HuH-7.5 (cell line): ENCODE measurements around the gene TAF3.
A peak's percentile ranks its signal among the peaks of the same experiment; 100 is the strongest.

Source experiments
- DNase-seq: peaks from one replicate; pipeline ENCODE4 v3.0.0; 2011; ENCODE audit warnings: low spot score

The TAF3 gene

GRCh38 chr10:7876541-7877127 is 58.3 kb downstream of the TAF3 start:
- no peak for DNase-seq

GRCh38 chr10:7881119-7881518 is 62.8 kb downstream of the TAF3 start:
- no peak for DNase-seq

GRCh38 chr10:7886056-7886455 is 67.8 kb downstream of the TAF3 start:
- DNase-seq = no peak

- no peak for DNase-seq
Measured at GRCh38 chr10:7887174-7887816, 69.0 kb downstream of the TAF3 start.

- DNase-seq = no peak
Measured at GRCh38 chr10:7889947-7890542, 71.7 kb downstream of the TAF3 start.

GRCh38 chr10:7890781-7891180 is 72.5 kb downstream of the TAF3 start:
- DNase-seq = no peak

- DNase-seq = no peak
Measured at GRCh38 chr10:7891634-7892033, 73.3 kb downstream of the TAF3 start.

- DNase-seq = no peak
Measured at GRCh38 chr10:7892146-7892545, 73.8 kb downstream of the TAF3 start.

- no peak for DNase-seq
Measured at GRCh38 chr10:7895699-7896090, 77.4 kb downstream of the TAF3 start.

GRCh38 chr10:7896297-7896696 is 78.0 kb downstream of the TAF3 start:
- DNase-seq = no peak

GRCh38 chr10:7901256-7901655 is 83.0 kb downstream of the TAF3 start:
- DNase-seq = no peak

GRCh38 chr10:7902413-7902812 is 84.1 kb downstream of the TAF3 start:
- no peak for DNase-seq

GRCh38 chr10:7903851-7904250 is 85.5 kb downstream of the TAF3 start:
- DNase-seq = no peak

- DNase-seq = no peak
Measured at GRCh38 chr10:7906128-7906527, 87.8 kb downstream of the TAF3 start.

- peak; percentile 58 for DNase-seq
Measured at GRCh38 chr10:7908541-7909210, 90.4 kb downstream of the TAF3 start.

GRCh38 chr10:7913126-7913872 is 95.0 kb downstream of the TAF3 start:
- no peak for DNase-seq

GRCh38 chr10:7915923-7916536 is 97.7 kb downstream of the TAF3 start:
- DNase-seq = no peak

- no peak for DNase-seq
Measured at GRCh38 chr10:7917736-7918135, 99.4 kb downstream of the TAF3 start.

GRCh38 chr10:7922707-7923106 is 104.4 kb downstream of the TAF3 start:
- DNase-seq = no peak

GRCh38 chr10:7928536-7928935 is 110.2 kb downstream of the TAF3 start:
- DNase-seq = no peak

- DNase-seq = no peak
Measured at GRCh38 chr10:7932301-7933036, 114.2 kb downstream of the TAF3 start.
